ES-I3 (cell line): ENCODE data around the gene MIPEP.

Source experiments
- H3K36me3 ChIP-seq: 2 replicates; pipeline ENCODE4 v1.6.1; 2013; ENCODE audit warnings: mild to moderate bottlenecking, low read length, control low read depth, moderate library complexity; ENCODE audit not compliant: insufficient read depth
- H3K4me1 ChIP-seq: 2 replicates; pipeline ENCODE4 v1.6.1; 2013; ENCODE audit warnings: mild to moderate bottlenecking, control low read depth, low read length; ENCODE audit not compliant: insufficient read depth
- H3K9ac ChIP-seq: 2 replicates; pipeline ENCODE4 v1.6.1; 2013; ENCODE audit warnings: low read depth, mild to moderate bottlenecking, low read length, moderate library complexity
- H3K9me3 ChIP-seq: 2 replicates; pipeline ENCODE4 v1.6.1; 2013; ENCODE audit warnings: mild to moderate bottlenecking, low read length, moderate library complexity; ENCODE audit not compliant: control insufficient read depth, insufficient read depth

MIPEP gene

DNA sequence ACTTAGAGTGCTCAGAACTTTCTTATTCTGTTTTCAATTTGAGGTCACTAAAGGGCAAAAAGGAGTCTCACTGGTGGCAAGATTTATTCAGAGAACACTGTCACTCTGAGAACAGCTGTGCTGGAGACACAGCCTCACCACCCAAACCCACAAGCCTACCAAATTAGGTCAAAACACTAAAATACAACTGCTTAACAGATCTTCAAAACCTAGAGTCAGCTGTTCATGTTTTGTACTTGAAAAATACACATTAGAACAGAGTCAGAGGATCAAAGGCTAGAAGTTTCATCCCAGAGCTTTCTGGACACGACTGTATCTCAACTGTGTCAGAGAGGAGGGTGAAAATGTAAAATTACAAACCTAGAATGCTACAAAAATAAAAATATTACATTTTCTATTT, 89.3 kb downstream of the MIPEP start:
- Histone ChIP-seq H3K9ac (no peak overlapping the region), H3K9me3 (no peaks in the 10 kb centered on the region), H3K36me3 (no peaks in the 10 kb centered on the region; the same call in 1 of the 2 replicates), H3K4me1 (no peaks in the 10 kb centered on the region)

DNA sequence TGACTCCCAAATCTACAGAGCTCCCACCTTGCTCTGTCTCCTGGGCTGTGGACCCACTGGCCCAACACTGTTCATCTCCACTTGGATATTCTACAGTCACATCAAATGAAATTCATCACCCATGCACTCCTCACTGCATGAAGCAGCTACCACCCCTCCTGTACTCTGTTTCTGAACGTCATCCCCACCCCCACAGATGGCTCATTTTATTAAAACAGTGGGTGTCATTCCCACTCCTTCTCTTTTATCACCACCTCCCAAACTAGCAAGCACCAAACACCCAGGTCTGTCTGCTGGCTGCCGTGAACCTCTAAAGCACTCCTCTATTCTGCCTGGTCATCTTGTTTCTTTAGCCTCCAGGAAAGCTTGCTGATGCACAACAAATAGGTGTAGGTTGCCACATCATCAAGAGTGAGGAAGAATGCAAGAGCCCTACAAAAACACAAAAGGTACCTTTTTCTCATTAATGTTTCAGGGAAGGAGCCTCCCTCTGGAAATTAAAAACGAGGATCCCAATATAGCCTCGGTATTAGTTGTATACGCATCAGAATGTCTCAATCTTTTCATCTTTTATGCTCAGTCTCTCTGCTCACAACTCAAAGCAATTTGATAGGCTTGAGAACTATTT, 91.8 kb downstream of the MIPEP start:
- Histone ChIP-seq H3K9ac (no peak overlapping the region), H3K9me3 (no peaks in the 10 kb centered on the region), H3K36me3 (no peaks in the 10 kb centered on the region), H3K4me1 (no peaks in the 10 kb centered on the region)

DNA sequence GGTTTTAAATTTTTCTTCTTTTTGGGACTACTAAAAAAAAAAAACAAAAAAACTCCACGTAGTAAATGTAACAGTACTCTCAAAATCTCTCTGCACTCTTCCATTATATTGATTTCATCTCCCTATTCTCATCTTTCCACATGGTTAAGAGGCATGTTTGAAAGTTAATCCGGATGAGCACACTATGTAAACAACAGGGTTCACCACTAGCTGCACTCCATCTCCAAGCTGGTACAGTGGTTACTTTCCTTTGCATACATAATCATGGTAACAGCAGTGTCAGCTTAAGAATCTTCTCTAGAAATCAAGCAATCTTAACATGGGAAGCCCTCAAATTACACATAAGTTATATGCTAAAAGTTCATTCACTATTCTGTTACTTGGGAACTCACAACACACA, 92.6 kb downstream of the MIPEP start:
- Histone ChIP-seq H3K9me3 (no peaks in the 10 kb centered on the region), H3K4me1 (no peaks in the 10 kb centered on the region), H3K36me3 (no peaks in the 10 kb centered on the region), H3K9ac (no peak overlapping the region)

DNA sequence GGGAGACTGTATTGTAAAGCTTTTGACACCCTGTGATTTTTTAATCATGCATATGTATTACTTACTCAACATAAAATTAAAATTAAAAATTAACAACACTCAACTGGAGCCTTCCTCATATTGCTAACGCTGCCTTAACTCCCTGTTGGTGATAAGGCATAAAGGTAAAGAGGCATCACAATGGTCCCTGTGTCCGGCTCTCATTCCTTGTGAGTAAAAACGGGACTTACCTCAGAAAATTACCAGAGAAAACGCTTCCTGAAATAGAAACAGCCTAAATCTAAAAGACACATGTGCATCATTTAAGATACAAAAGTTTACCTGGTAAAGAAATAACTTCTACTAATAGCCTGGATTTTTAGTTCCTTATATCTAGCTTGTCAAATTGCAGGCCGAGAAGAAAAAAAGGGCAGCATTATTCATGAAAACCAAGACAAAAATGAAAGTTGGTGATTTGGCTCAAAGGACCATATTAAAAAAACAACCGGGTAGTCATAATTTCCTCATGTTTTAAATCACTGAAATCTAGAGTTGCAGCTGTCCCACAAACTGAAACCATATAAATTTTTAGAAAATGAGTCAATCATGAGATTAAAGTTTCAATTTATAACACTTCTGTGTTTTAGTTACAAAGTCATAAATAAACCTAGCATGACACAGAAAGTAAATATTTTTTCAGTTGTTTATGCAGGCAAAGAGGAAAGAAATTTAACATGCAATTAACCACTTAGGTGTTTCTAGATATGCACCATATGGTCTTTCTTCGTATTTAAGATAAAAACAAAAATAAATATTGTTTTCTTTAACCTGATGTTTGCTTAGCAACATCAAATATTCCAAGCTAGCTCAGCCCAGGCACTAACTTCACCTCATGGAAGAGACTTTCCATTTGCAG, 94.7 kb downstream of the MIPEP start:
- Histone ChIP-seq H3K4me1 (no peaks in the 10 kb centered on the region), H3K9ac (no peak overlapping the region), H3K9me3 (no peaks in the 10 kb centered on the region), H3K36me3 (no peaks in the 10 kb centered on the region)

DNA sequence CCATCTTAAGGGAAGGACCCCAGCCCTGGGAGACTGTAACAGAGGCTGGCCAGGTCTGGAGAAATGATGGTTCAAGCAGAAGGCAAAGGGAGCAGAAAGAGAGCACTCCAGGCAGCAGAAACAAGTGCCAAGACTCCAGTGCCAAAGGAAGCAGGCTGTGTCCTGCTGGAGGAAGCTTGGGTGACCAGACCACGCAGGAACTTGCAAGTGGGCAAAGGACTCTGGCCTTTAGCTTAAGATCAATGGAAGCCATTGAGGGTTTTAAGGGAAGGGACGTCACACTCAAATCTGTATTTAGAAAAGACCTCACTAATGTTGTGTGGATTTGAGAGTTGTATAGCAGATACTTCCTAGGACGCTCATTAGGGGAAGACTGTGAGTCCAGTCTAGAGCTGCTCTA, 95.5 kb downstream of the MIPEP start:
- Histone ChIP-seq H3K4me1 (no peaks in the 10 kb centered on the region), H3K36me3 (no peaks in the 10 kb centered on the region), H3K9ac (no peak overlapping the region), H3K9me3 (no peaks in the 10 kb centered on the region)

DNA sequence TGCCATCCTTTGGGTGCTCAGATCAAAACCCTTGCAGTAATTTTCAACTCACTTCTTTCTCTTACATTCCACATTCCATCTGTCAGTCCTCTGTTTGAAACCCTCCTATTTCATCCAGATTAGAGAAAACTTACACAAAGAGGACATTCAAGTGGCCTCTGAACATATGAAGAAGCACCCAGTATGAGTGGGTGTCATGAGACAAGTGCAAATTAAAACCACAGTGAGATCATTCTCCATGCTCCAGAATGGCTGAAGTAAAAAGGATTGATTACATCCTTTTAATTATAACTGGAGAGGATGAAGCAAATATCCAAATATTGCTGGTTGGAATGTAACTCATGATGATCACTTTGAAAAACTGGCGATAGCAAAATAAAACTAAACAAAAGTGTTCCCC, 96.5 kb downstream of the MIPEP start:
- no peaks in the 10 kb centered on the region for H3K4me1 ChIP-seq
- no peaks in the 10 kb centered on the region for H3K9me3 ChIP-seq
- H3K36me3 ChIP-seq: no peaks in the 10 kb centered on the region
- no peak overlapping the region for H3K9ac ChIP-seq

DNA sequence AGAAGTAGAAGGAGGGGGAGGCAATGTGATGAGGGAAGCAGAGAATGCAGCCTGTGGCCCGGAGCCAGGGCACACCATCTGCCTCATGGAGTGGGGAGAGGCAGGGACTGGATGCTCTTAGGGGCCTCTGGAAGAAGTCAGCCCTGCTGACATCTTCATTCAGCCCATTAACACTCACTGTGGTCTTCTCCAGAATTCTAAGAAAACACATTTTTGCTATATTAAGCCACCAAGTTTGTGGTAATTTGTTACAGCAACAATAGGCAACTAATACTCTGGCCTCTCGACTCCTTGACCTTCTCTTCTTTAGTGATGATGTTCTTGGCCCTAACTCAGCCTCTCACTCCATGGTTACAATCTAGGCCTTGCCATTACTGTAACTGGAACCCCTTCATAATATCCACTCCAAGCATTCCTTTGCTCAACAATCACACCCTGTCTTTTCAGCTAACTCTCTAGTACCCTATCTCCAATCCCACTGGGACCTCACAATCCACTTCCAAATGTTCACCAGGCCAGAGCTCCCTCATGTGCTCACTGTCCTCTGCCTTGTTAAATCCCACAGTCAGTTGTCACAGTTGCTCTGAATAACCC, 98.5 kb downstream of the MIPEP start:
- Histone ChIP-seq H3K9ac (no peak overlapping the region), H3K9me3 (no peaks in the 10 kb centered on the region), H3K36me3 (no peaks in the 10 kb centered on the region), H3K4me1 (no peaks in the 10 kb centered on the region)

DNA sequence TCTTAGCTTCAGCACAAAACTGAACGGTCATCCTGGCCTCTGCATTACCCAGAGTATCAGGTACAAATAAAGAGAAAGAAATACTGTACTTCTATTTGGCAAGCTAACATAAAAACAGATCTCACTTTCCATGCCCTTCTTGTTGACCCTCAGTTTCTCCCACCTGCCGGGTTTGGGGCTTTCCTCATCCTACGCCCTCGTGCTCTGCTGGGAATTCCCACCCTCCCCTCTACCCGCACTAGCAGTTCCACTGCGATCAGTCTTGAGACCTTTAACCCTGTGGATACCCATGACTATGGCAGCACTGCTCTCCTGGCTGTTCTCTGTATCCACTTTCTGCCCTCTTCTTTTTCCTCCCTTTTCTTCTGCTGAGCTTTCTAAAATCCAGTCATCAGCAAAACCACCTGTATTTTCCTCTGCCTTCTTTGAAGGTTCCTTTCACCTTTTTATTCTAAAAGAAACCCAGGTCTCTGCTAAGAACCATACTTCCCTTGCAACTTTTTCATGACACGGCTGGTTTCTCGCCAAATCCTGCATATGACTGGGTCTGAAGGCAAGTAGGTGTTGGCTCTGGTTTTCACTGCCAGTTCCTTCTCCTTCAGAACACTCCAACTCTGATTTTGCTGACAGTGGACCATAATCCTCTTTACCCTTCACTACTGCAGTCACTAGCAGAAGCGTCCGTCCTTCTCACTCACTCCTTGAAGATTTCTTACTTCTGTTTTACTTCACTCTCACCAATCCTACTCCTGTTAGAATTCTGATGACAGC, 99.4 kb downstream of the MIPEP start:
- Histone ChIP-seq H3K9ac (no peak overlapping the region), H3K9me3 (no peaks in the 10 kb centered on the region), H3K4me1 (no peaks in the 10 kb centered on the region), H3K36me3 (no peaks in the 10 kb centered on the region)

DNA sequence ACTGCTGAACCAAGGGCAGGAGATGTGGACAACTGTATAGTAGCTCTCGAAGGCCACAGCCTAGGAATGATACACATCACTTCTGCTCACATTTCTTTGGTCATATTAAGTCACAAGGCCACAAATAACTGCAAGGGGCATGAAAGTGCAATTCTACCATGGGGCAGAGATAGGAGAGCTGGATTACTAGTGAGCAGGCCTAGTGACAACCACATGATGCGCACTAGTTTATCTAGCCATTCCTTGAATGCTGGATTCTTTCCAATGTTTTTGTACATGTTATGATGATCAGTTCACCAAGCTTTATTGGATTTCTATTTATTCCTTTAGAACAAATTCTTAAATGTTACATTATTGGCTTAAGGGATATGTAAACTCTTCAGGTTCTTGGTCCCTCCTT, 100.7 kb downstream of the MIPEP start:
- no peaks in the 10 kb centered on the region for H3K4me1 ChIP-seq

DNA sequence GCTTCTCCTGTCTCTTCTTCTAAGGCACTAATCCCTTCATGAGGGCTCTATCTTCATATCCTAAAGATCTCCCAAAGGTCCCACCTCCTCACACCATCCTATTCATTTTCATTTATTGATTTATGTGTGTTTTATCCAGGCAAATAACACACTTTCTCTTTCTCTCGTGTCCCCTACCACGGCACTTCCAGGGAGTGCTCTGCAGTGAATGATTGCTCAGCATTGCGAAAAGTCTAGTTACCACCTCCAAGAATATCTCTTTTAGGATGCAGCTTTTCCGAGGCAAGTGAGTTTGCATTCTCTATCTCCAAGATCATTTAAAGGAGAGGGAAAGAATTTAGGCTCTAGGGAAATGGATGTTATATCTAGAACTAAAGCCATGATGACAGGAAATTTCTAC, 101.7 kb downstream of the MIPEP start:
- Histone ChIP-seq H3K36me3 (no peaks in the 10 kb centered on the region), H3K4me1 (no peaks in the 10 kb centered on the region), H3K9me3 (no peaks in the 10 kb centered on the region), H3K9ac (no peak overlapping the region)

More for the DNA sequence above, 100.7 kb downstream of the MIPEP start:
- Histone ChIP-seq H3K36me3 (no peaks in the 10 kb centered on the region), H3K9me3 (no peaks in the 10 kb centered on the region), H3K9ac (no peak overlapping the region)

DNA sequence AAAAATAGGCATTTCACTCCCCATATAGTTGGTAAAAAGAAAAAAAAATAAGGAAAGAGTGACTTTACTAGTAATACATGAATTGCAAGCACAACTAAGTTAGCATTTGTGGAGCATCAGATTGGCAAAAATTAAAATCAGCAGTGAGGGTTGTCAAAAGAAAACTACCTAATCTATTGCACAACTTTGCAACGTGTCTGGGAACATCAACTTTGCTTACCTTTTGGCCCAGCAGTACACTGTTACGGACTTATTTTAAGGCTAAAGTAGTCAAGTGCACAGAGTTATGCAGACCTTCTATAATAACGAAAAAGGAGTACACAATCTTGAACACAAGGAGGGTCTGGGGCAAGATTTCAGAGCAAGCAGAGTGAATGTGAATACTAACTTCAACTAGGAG, 102.6 kb downstream of the MIPEP start:
- no peak overlapping the region for H3K9ac ChIP-seq
- H3K4me1 ChIP-seq: no peaks in the 10 kb centered on the region
- no peaks in the 10 kb centered on the region for H3K9me3 ChIP-seq
- H3K36me3 ChIP-seq: no peaks in the 10 kb centered on the region

DNA sequence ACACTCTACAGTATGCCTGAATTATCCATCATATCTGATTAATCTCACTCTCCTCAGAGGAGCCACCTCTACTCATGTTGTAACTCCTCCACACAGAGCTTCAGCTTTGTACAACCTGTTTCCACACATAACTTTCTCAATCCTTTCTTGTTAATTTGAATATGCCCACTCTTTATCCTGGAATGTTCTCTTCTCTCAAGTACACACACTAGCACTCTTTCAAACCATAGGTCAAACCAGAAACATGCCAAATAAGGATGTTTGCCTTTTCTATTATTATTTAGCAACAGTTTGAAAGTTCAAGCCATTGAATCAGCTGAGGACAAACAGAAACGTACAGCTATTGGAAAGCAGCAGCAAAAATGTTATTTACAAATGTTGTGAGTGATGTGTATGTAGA, 110.3 kb downstream of the MIPEP start:
- Histone ChIP-seq H3K9ac (no peak overlapping the region), H3K9me3 (peaks cover 8% of the 10 kb centered on the region; the same call in 1 of the 2 replicates), H3K4me1 (no peaks in the 10 kb centered on the region), H3K36me3 (no peaks in the 10 kb centered on the region)

DNA sequence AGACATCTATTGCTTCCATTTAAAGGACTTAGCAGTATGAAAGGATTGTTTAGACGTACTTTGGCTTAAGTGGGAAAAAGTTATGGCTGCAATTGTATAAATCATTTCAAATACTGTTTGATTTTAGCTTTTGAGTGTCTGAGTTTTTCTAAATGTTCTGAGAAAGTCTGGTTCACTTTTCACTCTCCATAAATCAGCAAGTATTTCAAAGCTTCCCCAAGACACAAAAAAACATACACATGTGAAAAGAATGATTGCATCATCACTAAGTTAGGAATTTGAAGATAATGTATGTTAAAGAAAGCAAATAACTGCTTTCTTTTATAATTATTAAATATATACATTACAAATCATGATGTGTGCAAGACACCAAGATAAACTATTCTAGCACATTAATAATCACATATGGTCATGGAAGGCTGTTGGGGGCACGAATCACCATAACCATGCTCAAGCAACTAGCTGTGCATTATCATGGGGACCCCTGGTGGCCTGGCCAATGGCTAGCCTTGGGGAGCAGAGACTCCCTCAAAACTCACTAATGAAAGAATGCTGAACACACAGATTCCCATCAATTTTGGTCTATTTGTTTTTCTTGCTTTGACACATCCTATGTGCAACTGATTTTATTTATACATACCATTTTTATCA, 111.1 kb downstream of the MIPEP start:
- no peak overlapping the region for H3K9ac ChIP-seq
- no peaks in the 10 kb centered on the region for H3K4me1 ChIP-seq
- no peaks in the 10 kb centered on the region for H3K36me3 ChIP-seq
- peaks cover 8% of the 10 kb centered on the region; the same call in 1 of the 2 replicates for H3K9me3 ChIP-seq

DNA sequence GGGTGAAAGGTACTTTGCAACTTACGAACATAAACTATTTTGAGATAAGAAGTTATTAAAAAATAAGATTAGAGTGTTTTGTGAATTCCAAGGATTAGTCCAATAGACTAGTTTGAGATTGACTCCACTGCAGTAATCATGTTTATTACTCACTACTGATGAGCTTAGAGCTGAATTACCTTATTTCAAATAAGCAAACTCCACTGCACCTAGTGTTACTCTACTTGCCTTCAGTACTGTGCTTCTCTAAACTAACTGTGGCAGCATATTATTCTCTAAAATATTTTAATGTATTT, 111.7 kb downstream of the MIPEP start:
- Histone ChIP-seq H3K9ac (no peak overlapping the region), H3K36me3 (no peaks in the 10 kb centered on the region), H3K4me1 (no peaks in the 10 kb centered on the region), H3K9me3 (peaks cover 8% of the 10 kb centered on the region; the same call in 1 of the 2 replicates)
